HEK293 (cell line): ENCODE measurements around the gene HSPA8.

ENCODE experiments used
- CTCF ChIA-PET: fragments of 350-600 bp; formaldehyde crosslinking; extraction: SDS; loops from one replicate; lab custom pipeline; 2021; ENCODE audit warnings: antibody characterized with exemption; lab: Yijun Ruan, JAX
- POLR2A ChIA-PET: fragments of 300-600 bp; formaldehyde crosslinking; extraction: SDS; loops from one replicate; lab custom pipeline; 2020; ENCODE audit warnings: antibody characterized with exemption, inconsistent platforms; lab: Yijun Ruan, JAX
- H3K27ac ChIP-seq: fragments of 200-500 bp; sonication (Bioruptor generic); 2 replicates; pipeline ENCODE4 v1.5.1; 2014; ENCODE audit warnings: low read depth, low read length, control low read depth, inconsistent platforms; ENCODE audit errors: extremely low read depth
- H3K36me3 ChIP-seq, 2 experiments: fragments of 200-500 bp in 1 of 2; sonication (Bioruptor generic) in 1 of 2; 1 replicate in 1 of 2; 2 replicates in 1 of 2; pipeline ENCODE4 v1.5.1; 2014 to 2017; ENCODE audit warnings: inconsistent platforms in 2 of 2, low read length in 2 of 2; ENCODE audit not compliant: control insufficient read depth in 2 of 2, insufficient read depth in 1 of 2
- H3K4me1 ChIP-seq: fragments of 200-500 bp; sonication (Bioruptor generic); 2 replicates; pipeline ENCODE4 v1.5.1; 2014; ENCODE audit warnings: mild to moderate bottlenecking, low read length, inconsistent platforms; ENCODE audit not compliant: control insufficient read depth, insufficient read depth
- H3K4me3 ChIP-seq: 2 replicates; pipeline ENCODE4 v1.5.1; 2011; ENCODE audit warnings: low read depth, mild to moderate bottlenecking, control low read depth, low read length, moderate library complexity
- H3K9me3 ChIP-seq: fragments of 200-500 bp; sonication (Bioruptor generic); 2 replicates; pipeline ENCODE4 v1.5.1; 2014; ENCODE audit warnings: low read depth, low read length, inconsistent platforms; ENCODE audit not compliant: control insufficient read depth, insufficient read depth
- FEZF1 ChIP-seq: fragments of 450-650 bp; formaldehyde crosslinking; IDR thresholded peaks from 2 replicates; pipeline ENCODE4 v1.5.1; 2016; ENCODE audit warnings: missing biosample characterization, missing genetic modification characterization
- GLIS2 ChIP-seq: fragments of 450-650 bp; formaldehyde crosslinking; IDR thresholded peaks from 2 replicates; pipeline ENCODE4 v1.5.1; 2016; ENCODE audit warnings: missing biosample characterization, missing genetic modification characterization
- PRDM1 ChIP-seq: fragments of 450-650 bp; formaldehyde crosslinking; IDR thresholded peaks from 2 replicates; pipeline ENCODE4; 2016; ENCODE audit warnings: missing biosample characterization, missing genetic modification characterization
- TCF7L2 ChIP-seq: IDR thresholded peaks from 2 replicates; pipeline ENCODE4 v1.6.1; 2011; ENCODE audit warnings: low read depth, mild to moderate bottlenecking, inconsistent platforms, low read length, moderate library complexity, borderline replicate concordance
- WT1 ChIP-seq: fragments of 450-650 bp; formaldehyde crosslinking; IDR thresholded peaks from 2 replicates; pipeline ENCODE4 v1.5.1; 2016; ENCODE audit warnings: missing biosample characterization, missing genetic modification characterization
- YY1 ChIP-seq: fragments of 450-650 bp; formaldehyde crosslinking; IDR thresholded peaks from 2 replicates; pipeline ENCODE4 v1.5.1; 2018; ENCODE audit warnings: missing biosample characterization, missing genetic modification characterization
- ZBTB17 ChIP-seq: fragments of 450-650 bp; formaldehyde crosslinking; IDR thresholded peaks from 2 replicates; pipeline ENCODE4 v1.5.1; 2016; ENCODE audit warnings: missing biosample characterization, missing genetic modification characterization
- ZBTB48 ChIP-seq: fragments of 450-650 bp; formaldehyde crosslinking; IDR thresholded peaks from 2 replicates; pipeline ENCODE4 v1.5.1; 2016; ENCODE audit warnings: missing biosample characterization, missing genetic modification characterization
- ZBTB7A ChIP-seq: fragments of 450-650 bp; formaldehyde crosslinking; IDR thresholded peaks from 2 replicates; pipeline ENCODE4 v1.5.1; 2016; ENCODE audit warnings: low read depth, missing biosample characterization, missing genetic modification characterization
- ZEB2 ChIP-seq: fragments of 450-650 bp; formaldehyde crosslinking; IDR thresholded peaks from 2 replicates; pipeline ENCODE4 v1.5.1; 2016; ENCODE audit warnings: missing biosample characterization, missing genetic modification characterization
- ZFHX2 ChIP-seq: fragments of 450-650 bp; formaldehyde crosslinking; conservative IDR thresholded peaks from 2 replicates; pipeline ENCODE4 v1.5.1; 2016; ENCODE audit warnings: missing biosample characterization, missing genetic modification characterization
- ZFP41 ChIP-seq: fragments of 450-650 bp; formaldehyde crosslinking; IDR thresholded peaks from 2 replicates; pipeline ENCODE4 v1.5.1; 2016; ENCODE audit warnings: missing biosample characterization, missing genetic modification characterization, borderline replicate concordance
- ZNF169 ChIP-seq: fragments of 450-650 bp; formaldehyde crosslinking; IDR thresholded peaks from 2 replicates; pipeline ENCODE4 v1.5.1; 2016; ENCODE audit warnings: missing biosample characterization, missing genetic modification characterization
- ZNF221 ChIP-seq: fragments of 450-650 bp; formaldehyde crosslinking; IDR thresholded peaks from 2 replicates; pipeline ENCODE4 v1.5.1; 2017; ENCODE audit warnings: missing biosample characterization, missing genetic modification characterization, borderline replicate concordance
- ZNF488 ChIP-seq: fragments of 450-650 bp; formaldehyde crosslinking; IDR thresholded peaks from 2 replicates; pipeline ENCODE4 v1.5.1; 2016; ENCODE audit warnings: missing biosample characterization, missing genetic modification characterization
- ZNF514 ChIP-seq: fragments of 450-650 bp; formaldehyde crosslinking; IDR thresholded peaks from 2 replicates; pipeline ENCODE4 v1.5.1; 2016; ENCODE audit warnings: missing biosample characterization, missing genetic modification characterization
- ZNF548 ChIP-seq: fragments of 450-650 bp; formaldehyde crosslinking; IDR thresholded peaks from 2 replicates; pipeline ENCODE4 v1.5.1; 2016; ENCODE audit warnings: missing biosample characterization, missing genetic modification characterization
- ZNF549 ChIP-seq: fragments of 450-650 bp; IDR thresholded peaks from 2 replicates; pipeline ENCODE4 v1.5.1; 2018; ENCODE audit warnings: missing biosample characterization, missing genetic modification characterization, mild to moderate bottlenecking, inconsistent platforms, moderate library complexity
- ZNF555 ChIP-seq: fragments of 450-650 bp; formaldehyde crosslinking; conservative IDR thresholded peaks from 2 replicates; pipeline ENCODE4 v1.5.1; 2017; ENCODE audit warnings: missing biosample characterization, mild to moderate bottlenecking, missing genetic modification characterization, inconsistent platforms
- ZNF558 ChIP-seq: fragments of 450-650 bp; formaldehyde crosslinking; IDR thresholded peaks from 2 replicates; pipeline ENCODE4 v1.5.1; 2016; ENCODE audit warnings: missing biosample characterization, missing genetic modification characterization
- ZNF560 ChIP-seq: fragments of 450-650 bp; formaldehyde crosslinking; IDR thresholded peaks from 2 replicates; pipeline ENCODE4 v1.5.1; 2017; ENCODE audit warnings: missing biosample characterization, missing genetic modification characterization, borderline replicate concordance
- ZNF623 ChIP-seq: fragments of 450-650 bp; formaldehyde crosslinking; IDR thresholded peaks from 2 replicates; pipeline ENCODE4 v1.5.1; 2016; ENCODE audit warnings: missing biosample characterization, missing genetic modification characterization
- ZNF658 ChIP-seq: fragments of 450-650 bp; formaldehyde crosslinking; IDR thresholded peaks from 2 replicates; pipeline ENCODE4; 2016; ENCODE audit warnings: missing biosample characterization, missing genetic modification characterization
- ZNF777 ChIP-seq: fragments of 450-650 bp; formaldehyde crosslinking; IDR thresholded peaks from 2 replicates; pipeline ENCODE4 v1.5.1; 2017; ENCODE audit warnings: missing biosample characterization, missing genetic modification characterization, borderline replicate concordance
- ZNF830 ChIP-seq: fragments of 450-650 bp; IDR thresholded peaks from 2 replicates; pipeline ENCODE4 v1.5.0; 2018; ENCODE audit warnings: missing biosample characterization, missing genetic modification characterization, low read depth, mild to moderate bottlenecking, moderate library complexity
- ZXDB ChIP-seq: fragments of 450-650 bp; formaldehyde crosslinking; IDR thresholded peaks from 2 replicates; pipeline ENCODE4 v1.5.1; 2016; ENCODE audit warnings: missing biosample characterization, missing genetic modification characterization
- TF ChIP-seq, protein P1 (sequence below): IDR thresholded peaks from 2 replicates; pipeline ENCODE4 v1.6.1; 2011; ENCODE audit warnings: mild to moderate bottlenecking, low read depth, low read length, borderline replicate concordance
- TF ChIP-seq, protein P2 (sequence below): fragments of 450-650 bp; formaldehyde crosslinking; IDR thresholded peaks from 2 replicates; pipeline ENCODE4 v1.5.1; 2016; ENCODE audit warnings: missing biosample characterization, missing genetic modification characterization
- TF ChIP-seq, protein P3 (sequence below): fragments of 450-650 bp; formaldehyde crosslinking; IDR thresholded peaks from 2 replicates; pipeline ENCODE4 v1.5.1; 2016; ENCODE audit warnings: missing biosample characterization, missing genetic modification characterization
- TF ChIP-seq, protein P4 (sequence below): fragments of 450-650 bp; formaldehyde crosslinking; IDR thresholded peaks from 2 replicates; pipeline ENCODE4 v1.5.1; 2016; ENCODE audit warnings: missing biosample characterization, missing genetic modification characterization

HSPA8 gene

DNA sequence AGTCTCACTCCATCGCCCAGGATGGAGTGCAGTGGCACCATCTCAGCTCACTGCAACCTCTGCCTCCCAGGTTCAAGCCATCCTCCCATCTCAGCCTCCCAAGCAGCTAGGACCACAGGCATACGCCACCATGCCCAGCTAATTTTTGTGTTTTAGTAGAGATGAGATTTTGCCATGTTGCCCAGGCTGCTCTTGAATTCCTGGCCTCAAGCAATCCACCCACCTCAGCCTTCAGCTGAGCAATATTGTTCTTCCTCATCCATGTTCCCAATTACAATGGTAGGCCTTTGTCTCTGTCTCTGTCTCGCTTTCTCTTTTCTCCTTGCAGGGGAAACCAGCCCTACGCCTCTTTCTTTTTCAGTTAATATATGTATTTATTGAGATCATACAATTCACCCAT is 10.3 kb downstream of the HSPA8 start:
- Histone ChIP-seq H3K4me3 (no peak overlapping the region), H3K4me1 (no peaks in the 10 kb centered on the region), H3K36me3 (peaks cover 9 to 26% of the 10 kb centered on the region in 2 experiments; a peak in 2 of 3 replicates), H3K27ac (no peak overlapping the region), H3K9me3 (no peaks in the 10 kb centered on the region)
- POLR2A ChIA-PET: interaction anchor here (0.6 kb wide), 1 partner anchor 11 kb away, joined by 4 read pairs; the partner anchor contains the start of gene HSPA8
- TF ChIP-seq ZNF658 (tag by site-specific recombination): no peak
- no peak for TF ChIP-seq WT1 (tag by site-specific recombination)
- TF ChIP-seq ZBTB7A (tag by site-specific recombination): no peak
- TF ChIP-seq ZEB2: no peak
- no peak for TF ChIP-seq ZNF514 (tag by site-specific recombination)
- no peak for TF ChIP-seq YY1
- TF ChIP-seq ZNF488: no peak
- no peak for TF ChIP-seq ZFP41 (tag by site-specific recombination)
- no peak for TF ChIP-seq ZNF560 (tag by site-specific recombination)
- TF ChIP-seq, protein P1, sequence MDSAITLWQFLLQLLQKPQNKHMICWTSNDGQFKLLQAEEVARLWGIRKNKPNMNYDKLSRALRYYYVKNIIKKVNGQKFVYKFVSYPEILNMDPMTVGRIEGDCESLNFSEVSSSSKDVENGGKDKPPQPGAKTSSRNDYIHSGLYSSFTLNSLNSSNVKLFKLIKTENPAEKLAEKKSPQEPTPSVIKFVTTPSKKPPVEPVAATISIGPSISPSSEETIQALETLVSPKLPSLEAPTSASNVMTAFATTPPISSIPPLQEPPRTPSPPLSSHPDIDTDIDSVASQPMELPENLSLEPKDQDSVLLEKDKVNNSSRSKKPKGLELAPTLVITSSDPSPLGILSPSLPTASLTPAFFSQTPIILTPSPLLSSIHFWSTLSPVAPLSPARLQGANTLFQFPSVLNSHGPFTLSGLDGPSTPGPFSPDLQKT: no peak
- no peak for TF ChIP-seq ZNF549
- no peak for TF ChIP-seq ZNF548 (tag by site-specific recombination)
- TF ChIP-seq FEZF1 (tag by site-specific recombination): no peak
- TF ChIP-seq ZBTB48 (tag by site-specific recombination): no peak
- TF ChIP-seq GLIS2 (tag by site-specific recombination): no peak
- no peak for TF ChIP-seq ZNF555 (tag by site-specific recombination)
- no peak for TF ChIP-seq ZNF558 (tag by site-specific recombination)
- no peak for TF ChIP-seq ZFHX2
- CTCF ChIA-PET: interaction anchor here (0.6 to 5.0 kb wide), 2 partner anchors 20 to 187 kb away, joined by 3 to 53 read pairs; no protein-coding TSS in a partner anchor

DNA sequence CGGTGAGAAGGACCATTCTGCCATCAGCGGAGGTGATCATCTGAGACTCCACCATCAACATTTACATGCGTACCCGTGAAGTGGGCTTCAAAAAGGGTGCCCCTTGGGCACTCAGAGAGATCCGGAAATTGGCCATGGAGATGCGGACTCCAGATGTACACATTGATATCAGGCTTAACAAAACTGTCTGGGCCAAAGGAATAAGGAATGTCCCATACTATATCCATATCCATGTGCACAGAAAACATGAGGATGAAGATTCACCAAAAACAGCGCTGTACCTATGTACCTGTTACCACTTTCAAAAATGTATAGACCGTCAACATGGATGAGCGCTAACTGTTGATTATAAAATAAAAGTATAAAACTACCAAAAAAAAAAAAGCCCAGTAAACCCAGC is 10.8 kb downstream of the HSPA8 start:
- POLR2A ChIA-PET: interaction anchor here (0.6 kb wide), 1 partner anchor 11 kb away, joined by 4 read pairs; the partner anchor contains the start of gene HSPA8
- H3K36me3 ChIP-seq: peaks cover 4 to 21% of the 10 kb centered on the region in 2 experiments; a peak in 2 of 3 replicates
- no peak overlapping the region for H3K27ac ChIP-seq
- H3K9me3 ChIP-seq: no peaks in the 10 kb centered on the region
- H3K4me1 ChIP-seq: no peaks in the 10 kb centered on the region
- CTCF ChIA-PET: no interaction called here
- H3K4me3 ChIP-seq: no peak overlapping the region
- TF ChIP-seq, protein P2, sequence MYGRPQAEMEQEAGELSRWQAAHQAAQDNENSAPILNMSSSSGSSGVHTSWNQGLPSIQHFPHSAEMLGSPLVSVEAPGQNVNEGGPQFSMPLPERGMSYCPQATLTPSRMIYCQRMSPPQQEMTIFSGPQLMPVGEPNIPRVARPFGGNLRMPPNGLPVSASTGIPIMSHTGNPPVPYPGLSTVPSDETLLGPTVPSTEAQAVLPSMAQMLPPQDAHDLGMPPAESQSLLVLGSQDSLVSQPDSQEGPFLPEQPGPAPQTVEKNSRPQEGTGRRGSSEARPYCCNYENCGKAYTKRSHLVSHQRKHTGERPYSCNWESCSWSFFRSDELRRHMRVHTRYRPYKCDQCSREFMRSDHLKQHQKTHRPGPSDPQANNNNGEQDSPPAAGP (tag by site-specific recombination): no peak
- TF ChIP-seq ZNF623 (tag by site-specific recombination) (no peak), PRDM1 (no peak), ZNF221 (no peak), ZXDB (no peak), ZBTB17 (tag by site-specific recombination) (no peak), ZNF169 (tag by site-specific recombination) (no peak), TCF7L2 (no peak), ZNF830 (tag by site-specific recombination) (no peak), ZNF777 (tag by site-specific recombination) (no peak)
- TF ChIP-seq, protein P3, sequence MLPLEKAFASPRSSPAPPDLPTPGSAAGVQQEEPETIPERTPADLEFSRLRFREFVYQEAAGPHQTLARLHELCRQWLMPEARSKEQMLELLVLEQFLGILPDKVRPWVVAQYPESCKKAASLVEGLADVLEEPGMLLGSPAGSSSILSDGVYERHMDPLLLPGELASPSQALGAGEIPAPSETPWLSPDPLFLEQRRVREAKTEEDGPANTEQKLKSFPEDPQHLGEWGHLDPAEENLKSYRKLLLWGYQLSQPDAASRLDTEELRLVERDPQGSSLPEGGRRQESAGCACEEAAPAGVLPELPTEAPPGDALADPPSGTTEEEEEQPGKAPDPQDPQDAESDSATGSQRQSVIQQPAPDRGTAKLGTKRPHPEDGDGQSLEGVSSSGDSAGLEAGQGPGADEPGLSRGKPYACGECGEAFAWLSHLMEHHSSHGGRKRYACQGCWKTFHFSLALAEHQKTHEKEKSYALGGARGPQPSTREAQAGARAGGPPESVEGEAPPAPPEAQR (tag by site-specific recombination): no peak
- TF ChIP-seq, protein P4, sequence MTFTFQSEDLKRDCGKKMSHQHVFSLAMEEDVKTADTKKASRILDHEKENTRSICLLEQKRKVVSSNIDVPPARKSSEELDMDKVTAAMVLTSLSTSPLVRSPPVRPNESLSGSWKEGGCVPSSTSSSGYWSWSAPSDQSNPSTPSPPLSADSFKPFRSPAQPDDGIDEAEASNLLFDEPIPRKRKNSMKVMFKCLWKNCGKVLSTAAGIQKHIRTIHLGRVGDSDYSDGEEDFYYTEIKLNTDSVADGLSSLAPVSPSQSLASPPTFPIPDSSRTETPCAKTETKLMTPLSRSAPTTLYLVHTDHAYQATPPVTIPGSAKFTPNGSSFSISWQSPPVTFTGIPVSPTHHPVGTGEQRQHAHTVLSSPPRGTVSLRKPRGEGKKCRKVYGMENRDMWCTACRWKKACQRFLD (tag by site-specific recombination): no peak
